Neural cell (in vitro differentiated cells): ENCODE results near the gene TNS1. TPM values are rescaled to one million over a fixed set of nuclear protein-coding genes. Genes with fewer than 3 reads are reported as not detected.

Source experiments
- H2AFZ ChIP-seq: fragments of 200-600, 300-800 bp; sonication (generic), shearing (Covaris generic); 2 replicates; pipeline ENCODE4 v1.6.0; 2014; ENCODE audit warnings: low read depth, mild to moderate bottlenecking, antibody characterized with exemption, low read length, moderate library complexity
- H3F3A ChIP-seq: fragments of 200-600 bp; shearing (Covaris generic); 2 replicates; pipeline ENCODE4 v1.6.1; 2016; ENCODE audit warnings: mild to moderate bottlenecking, moderate library complexity, mixed read lengths, antibody characterized with exemption, low read length; ENCODE audit not compliant: insufficient read depth, poor library complexity, severe bottlenecking
- H3K27ac ChIP-seq: fragments of 200-600, 300-800 bp; sonication (generic), shearing (Covaris generic); 2 replicates; pipeline ENCODE4 v1.5.1; 2014; ENCODE audit warnings: mild to moderate bottlenecking, low read length, moderate library complexity
- H3K27me3 ChIP-seq: fragments of 300-800, 200-600 bp; sonication (generic), shearing (Covaris generic); 2 replicates; pipeline ENCODE4 v1.6.0; 2014; ENCODE audit warnings: mild to moderate bottlenecking, low read depth, low read length, moderate library complexity; ENCODE audit not compliant: insufficient read depth
- H3K36me3 ChIP-seq: fragments of 300-800, 200-600 bp; sonication (generic), shearing (Covaris generic); 2 replicates; pipeline ENCODE4 v1.5.1; 2014; ENCODE audit warnings: mild to moderate bottlenecking, antibody characterized with exemption, low read length, moderate library complexity; ENCODE audit not compliant: insufficient read depth
- H3K4me2 ChIP-seq: fragments of 300-800, 200-600 bp; sonication (generic), shearing (Covaris generic); 2 replicates; pipeline ENCODE4 v1.6.0; 2014; ENCODE audit warnings: mild to moderate bottlenecking, low read length
- H3K4me3 ChIP-seq: fragments of 300-800, 200-600 bp; sonication (generic), shearing (Covaris generic); 2 replicates; pipeline ENCODE4 v1.5.1; 2014; ENCODE audit warnings: mild to moderate bottlenecking, low read length, moderate library complexity
- H3K79me2 ChIP-seq: fragments of 200-600 bp; shearing (Covaris generic); replicated peaks from 2 replicates; pipeline ENCODE4 v1.6.0; 2014; ENCODE audit warnings: mild to moderate bottlenecking, low read length, moderate library complexity; ENCODE audit not compliant: insufficient read depth
- H3K9ac ChIP-seq: fragments of 300-800, 200-600 bp; sonication (generic), shearing (Covaris generic); 2 replicates; pipeline ENCODE4 v1.6.1; 2016; ENCODE audit warnings: mild to moderate bottlenecking, low read length, mixed read lengths
- H3K9me2 ChIP-seq: fragments of 200-600 bp; shearing (Covaris generic); 2 replicates; pipeline ENCODE4 v1.6.1; 2016; ENCODE audit warnings: mild to moderate bottlenecking, low read length, mixed read lengths; ENCODE audit not compliant: insufficient read depth
- H3K9me3 ChIP-seq: fragments of 200-600, 300-800 bp; sonication (generic), shearing (Covaris generic); 2 replicates; pipeline ENCODE4 v1.6.1; 2016; ENCODE audit warnings: mild to moderate bottlenecking, mixed run types, low read length, moderate library complexity, mixed read lengths
- H4K20me1 ChIP-seq: fragments of 200-600 bp; shearing (Covaris generic); 2 replicates; pipeline ENCODE4 v1.6.1; 2016; ENCODE audit warnings: mild to moderate bottlenecking, mixed run types; ENCODE audit not compliant: insufficient read depth
- EP300 ChIP-seq: fragments of 450-650 bp; conservative IDR thresholded peaks from 2 replicates; pipeline ENCODE4 v1.6.1; 2014; ENCODE audit warnings: antibody characterized with exemption, mild to moderate bottlenecking, moderate library complexity; ENCODE audit not compliant: poor library complexity, severe bottlenecking
- EZH2 ChIP-seq: fragments of 200-600, 300-800 bp; shearing (Covaris generic), sonication (generic); IDR thresholded peaks from 2 replicates; pipeline ENCODE4 v1.6.1; 2014; ENCODE audit warnings: antibody characterized with exemption, low read length, borderline replicate concordance, mild to moderate bottlenecking; ENCODE audit not compliant: insufficient read depth, poor library complexity, severe bottlenecking
- MXI1 ChIP-seq: fragments of 450-650 bp; conservative IDR thresholded peaks from 2 replicates; pipeline ENCODE4 v1.6.1; 2014; ENCODE audit warnings: antibody characterized with exemption, mild to moderate bottlenecking; ENCODE audit not compliant: poor library complexity, severe bottlenecking
- POLR2AphosphoS5 ChIP-seq: IDR thresholded peaks from 2 replicates; pipeline ENCODE4 v1.6.1; 2012
- RAD21 ChIP-seq: fragments of 450-650 bp; conservative IDR thresholded peaks from 2 replicates; pipeline ENCODE4 v1.6.1; 2014; ENCODE audit warnings: antibody characterized with exemption, mild to moderate bottlenecking, moderate library complexity
- SMC3 ChIP-seq: fragments of 450-650 bp; conservative IDR thresholded peaks from 2 replicates; pipeline ENCODE4 v1.6.1; 2014; ENCODE audit warnings: antibody characterized with exemption, mild to moderate bottlenecking, moderate library complexity; ENCODE audit not compliant: poor library complexity
- TAF1 ChIP-seq: IDR thresholded peaks from 2 replicates; pipeline ENCODE4 v1.6.1; 2012; ENCODE audit warnings: low read depth
- polyA plus RNA-seq: library from polyadenylated mRNA; depleted of rRNA; stranded (reverse); fragments of >200 nt; gene quantifications from 2 replicates; pipeline ENCODE4 v1.2.3, GENCODE V29; 2014
- TF ChIP-seq, protein P1 (sequence below): fragments of 450-650 bp; IDR thresholded peaks from 2 replicates; pipeline ENCODE4 v1.5.1; 2014; ENCODE audit warnings: antibody characterized with exemption, mild to moderate bottlenecking, moderate library complexity; ENCODE audit not compliant: poor library complexity, severe bottlenecking
- TF ChIP-seq, protein P2 (sequence below): IDR thresholded peaks from 2 replicates; pipeline ENCODE4 v1.6.1; 2012; ENCODE audit warnings: borderline replicate concordance

TNS1 gene
- polyA plus RNA-seq, 1 donor from 2014 or later: 1.5 TPM

DNA sequence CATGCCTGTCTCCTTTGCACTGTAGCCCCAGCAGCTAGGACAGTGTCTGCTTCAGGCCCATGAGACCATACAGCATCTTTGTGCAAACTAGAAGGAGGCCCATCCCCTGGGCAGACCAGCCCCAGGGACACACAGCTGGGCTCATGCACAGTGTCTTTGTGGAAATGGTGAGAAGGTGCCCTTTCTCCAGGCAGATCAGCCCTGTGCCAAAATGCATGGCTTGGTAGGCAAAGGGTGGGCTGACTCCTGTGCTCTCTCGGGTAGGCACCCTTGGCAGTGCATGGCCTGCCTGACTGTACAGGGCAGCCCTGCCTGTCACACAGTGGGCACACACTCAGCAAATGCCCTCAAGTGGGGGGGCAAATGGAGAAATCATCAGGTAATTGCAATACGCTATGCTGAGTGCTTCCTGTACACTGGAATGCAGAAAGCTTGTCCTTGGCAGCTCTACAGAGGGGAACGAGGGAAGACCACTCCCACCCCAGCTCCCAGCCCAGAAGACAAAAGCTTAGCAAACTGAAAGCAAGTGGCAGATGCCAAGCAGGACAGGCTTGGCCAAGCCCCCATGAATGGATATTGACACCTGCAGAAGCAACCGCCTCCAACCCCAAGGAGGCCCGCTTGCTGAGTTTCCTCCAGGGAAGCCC lies 21.6 kb downstream of the TNS1 start:
- Histone ChIP-seq H3K9ac (no peak overlapping the region), H4K20me1 (no peaks in the 10 kb centered on the region), H3F3A (no peaks in the 10 kb centered on the region), H2AFZ (no peak overlapping the region), H3K4me3 (no peak overlapping the region), H3K9me2 (no peaks in the 10 kb centered on the region), H3K27me3 (peaks cover 27% of the 10 kb centered on the region), H3K9me3 (no peaks in the 10 kb centered on the region), H3K27ac (no peak overlapping the region), H3K4me2 (no peak overlapping the region), H3K79me2 (no peaks in the 10 kb centered on the region), H3K36me3 (no peaks in the 10 kb centered on the region)
- no peak for TF ChIP-seq POLR2AphosphoS5

DNA sequence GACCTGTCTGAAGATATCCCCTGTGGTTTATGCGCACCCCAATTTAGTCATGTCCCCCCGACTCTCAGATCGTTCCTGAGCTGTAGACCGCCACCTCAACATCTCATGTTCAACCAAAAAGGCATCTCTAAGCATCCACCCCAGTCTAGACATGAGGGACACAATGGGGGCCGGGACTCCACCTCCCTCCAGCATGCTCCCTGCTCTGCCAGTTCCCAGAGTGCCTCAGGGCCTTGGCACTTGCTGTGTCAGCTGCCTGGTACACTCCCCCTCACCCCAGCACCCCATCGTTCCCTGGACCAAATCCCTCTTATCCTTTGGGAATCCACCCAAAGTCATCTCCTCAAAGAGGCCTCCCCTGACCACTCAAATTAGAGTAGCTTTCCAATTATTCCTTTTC lies 22.2 kb downstream of the TNS1 start:
- no peak overlapping the region for H3K27ac ChIP-seq
- no peaks in the 10 kb centered on the region for H3K36me3 ChIP-seq
- H3K9me3 ChIP-seq: no peaks in the 10 kb centered on the region
- no peak overlapping the region for H2AFZ ChIP-seq
- peaks cover 27% of the 10 kb centered on the region for H3K27me3 ChIP-seq
- H3K9me2 ChIP-seq: no peaks in the 10 kb centered on the region
- TF ChIP-seq POLR2AphosphoS5 (no peak), SMC3 (no peak), EP300 (no peak), TAF1 (no peak), MXI1 (no peak), RAD21 (no peak), EZH2 (no peak)
- TF ChIP-seq, protein P1, sequence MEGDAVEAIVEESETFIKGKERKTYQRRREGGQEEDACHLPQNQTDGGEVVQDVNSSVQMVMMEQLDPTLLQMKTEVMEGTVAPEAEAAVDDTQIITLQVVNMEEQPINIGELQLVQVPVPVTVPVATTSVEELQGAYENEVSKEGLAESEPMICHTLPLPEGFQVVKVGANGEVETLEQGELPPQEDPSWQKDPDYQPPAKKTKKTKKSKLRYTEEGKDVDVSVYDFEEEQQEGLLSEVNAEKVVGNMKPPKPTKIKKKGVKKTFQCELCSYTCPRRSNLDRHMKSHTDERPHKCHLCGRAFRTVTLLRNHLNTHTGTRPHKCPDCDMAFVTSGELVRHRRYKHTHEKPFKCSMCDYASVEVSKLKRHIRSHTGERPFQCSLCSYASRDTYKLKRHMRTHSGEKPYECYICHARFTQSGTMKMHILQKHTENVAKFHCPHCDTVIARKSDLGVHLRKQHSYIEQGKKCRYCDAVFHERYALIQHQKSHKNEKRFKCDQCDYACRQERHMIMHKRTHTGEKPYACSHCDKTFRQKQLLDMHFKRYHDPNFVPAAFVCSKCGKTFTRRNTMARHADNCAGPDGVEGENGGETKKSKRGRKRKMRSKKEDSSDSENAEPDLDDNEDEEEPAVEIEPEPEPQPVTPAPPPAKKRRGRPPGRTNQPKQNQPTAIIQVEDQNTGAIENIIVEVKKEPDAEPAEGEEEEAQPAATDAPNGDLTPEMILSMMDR: no peak
- TF ChIP-seq, protein P2, sequence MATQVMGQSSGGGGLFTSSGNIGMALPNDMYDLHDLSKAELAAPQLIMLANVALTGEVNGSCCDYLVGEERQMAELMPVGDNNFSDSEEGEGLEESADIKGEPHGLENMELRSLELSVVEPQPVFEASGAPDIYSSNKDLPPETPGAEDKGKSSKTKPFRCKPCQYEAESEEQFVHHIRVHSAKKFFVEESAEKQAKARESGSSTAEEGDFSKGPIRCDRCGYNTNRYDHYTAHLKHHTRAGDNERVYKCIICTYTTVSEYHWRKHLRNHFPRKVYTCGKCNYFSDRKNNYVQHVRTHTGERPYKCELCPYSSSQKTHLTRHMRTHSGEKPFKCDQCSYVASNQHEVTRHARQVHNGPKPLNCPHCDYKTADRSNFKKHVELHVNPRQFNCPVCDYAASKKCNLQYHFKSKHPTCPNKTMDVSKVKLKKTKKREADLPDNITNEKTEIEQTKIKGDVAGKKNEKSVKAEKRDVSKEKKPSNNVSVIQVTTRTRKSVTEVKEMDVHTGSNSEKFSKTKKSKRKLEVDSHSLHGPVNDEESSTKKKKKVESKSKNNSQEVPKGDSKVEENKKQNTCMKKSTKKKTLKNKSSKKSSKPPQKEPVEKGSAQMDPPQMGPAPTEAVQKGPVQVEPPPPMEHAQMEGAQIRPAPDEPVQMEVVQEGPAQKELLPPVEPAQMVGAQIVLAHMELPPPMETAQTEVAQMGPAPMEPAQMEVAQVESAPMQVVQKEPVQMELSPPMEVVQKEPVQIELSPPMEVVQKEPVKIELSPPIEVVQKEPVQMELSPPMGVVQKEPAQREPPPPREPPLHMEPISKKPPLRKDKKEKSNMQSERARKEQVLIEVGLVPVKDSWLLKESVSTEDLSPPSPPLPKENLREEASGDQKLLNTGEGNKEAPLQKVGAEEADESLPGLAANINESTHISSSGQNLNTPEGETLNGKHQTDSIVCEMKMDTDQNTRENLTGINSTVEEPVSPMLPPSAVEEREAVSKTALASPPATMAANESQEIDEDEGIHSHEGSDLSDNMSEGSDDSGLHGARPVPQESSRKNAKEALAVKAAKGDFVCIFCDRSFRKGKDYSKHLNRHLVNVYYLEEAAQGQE: no peak
- H3F3A ChIP-seq: no peaks in the 10 kb centered on the region
- H3K4me2 ChIP-seq: no peak overlapping the region
- no peaks in the 10 kb centered on the region for H3K79me2 ChIP-seq
- no peaks in the 10 kb centered on the region for H4K20me1 ChIP-seq
- no peak overlapping the region for H3K9ac ChIP-seq
- no peak overlapping the region for H3K4me3 ChIP-seq
